Epithelial cell of esophagus (primary cell): ENCODE measurements around the gene BRAT1.

Experiments
- DNase-seq: peaks from one replicate; pipeline ENCODE4 v3.0.0; 2010; ENCODE audit warnings: low read depth
- H3K4me3 ChIP-seq: 2 replicates; pipeline ENCODE4 v1.5.1; 2011; ENCODE audit warnings: mild to moderate bottlenecking, low read length, control low read depth
- CTCF ChIP-seq: IDR thresholded peaks from 2 replicates; pipeline ENCODE4 v1.5.1; 2011; ENCODE audit warnings: low read depth, mild to moderate bottlenecking, low read length, control low read depth, inconsistent platforms; ENCODE audit not compliant: insufficient read depth; ENCODE audit errors: missing control alignments

Gene BRAT1

GRCh38 chr7:2575046-2575732 lies 19.9 kb upstream of the BRAT1 start:
- TF ChIP-seq CTCF, result no peak
- no peak overlapping the region for H3K4me3 ChIP-seq

GRCh38 chr7:2573761-2574160 lies 18.4 kb upstream of the BRAT1 start:
- no peak overlapping the region for H3K4me3 ChIP-seq
- no peak for TF ChIP-seq CTCF
- DNase-seq, result no peak

More at GRCh38 chr7:2575046-2575732, 19.9 kb upstream of the BRAT1 start:
- DNase-seq, result no peak

GRCh38 chr7:2572101-2572842 lies 16.9 kb upstream of the BRAT1 start:
- DNase-seq, result peak; percentile 52

GRCh38 chr7:2571409-2571808 lies 16.1 kb upstream of the BRAT1 start:
- DNase-seq, result no peak
- no peak overlapping the region for H3K4me3 ChIP-seq
- no peak for TF ChIP-seq CTCF

More at GRCh38 chr7:2572101-2572842, 16.9 kb upstream of the BRAT1 start:
- no peak overlapping the region for H3K4me3 ChIP-seq
- TF ChIP-seq CTCF, result no peak

GRCh38 chr7:2570021-2570420 lies 14.7 kb upstream of the BRAT1 start:
- DNase-seq, result no peak
- no peak for TF ChIP-seq CTCF
- no peak overlapping the region for H3K4me3 ChIP-seq

GRCh38 chr7:2569421-2569820 lies 14.1 kb upstream of the BRAT1 start:
- TF ChIP-seq CTCF, result no peak
- DNase-seq, result no peak
- no peak overlapping the region for H3K4me3 ChIP-seq
